ENCODE results near the gene THAP10. TPM values are rescaled to one million over a fixed set of nuclear protein-coding genes. Genes with fewer than 3 reads are reported as not detected.
A peak's percentile ranks its signal among the peaks of the same experiment; 100 is the strongest.
"Not testable (repeated sequence)": the region's sequence is repeated elsewhere in the genome, so short reads cannot be mapped to it uniquely, and the experiment has no call there.

The THAP10 gene
- polyA plus RNA-seq, 1 of the 3 experiments (the other 2 are of a cell fraction) = 3.2 TPM

DNA sequence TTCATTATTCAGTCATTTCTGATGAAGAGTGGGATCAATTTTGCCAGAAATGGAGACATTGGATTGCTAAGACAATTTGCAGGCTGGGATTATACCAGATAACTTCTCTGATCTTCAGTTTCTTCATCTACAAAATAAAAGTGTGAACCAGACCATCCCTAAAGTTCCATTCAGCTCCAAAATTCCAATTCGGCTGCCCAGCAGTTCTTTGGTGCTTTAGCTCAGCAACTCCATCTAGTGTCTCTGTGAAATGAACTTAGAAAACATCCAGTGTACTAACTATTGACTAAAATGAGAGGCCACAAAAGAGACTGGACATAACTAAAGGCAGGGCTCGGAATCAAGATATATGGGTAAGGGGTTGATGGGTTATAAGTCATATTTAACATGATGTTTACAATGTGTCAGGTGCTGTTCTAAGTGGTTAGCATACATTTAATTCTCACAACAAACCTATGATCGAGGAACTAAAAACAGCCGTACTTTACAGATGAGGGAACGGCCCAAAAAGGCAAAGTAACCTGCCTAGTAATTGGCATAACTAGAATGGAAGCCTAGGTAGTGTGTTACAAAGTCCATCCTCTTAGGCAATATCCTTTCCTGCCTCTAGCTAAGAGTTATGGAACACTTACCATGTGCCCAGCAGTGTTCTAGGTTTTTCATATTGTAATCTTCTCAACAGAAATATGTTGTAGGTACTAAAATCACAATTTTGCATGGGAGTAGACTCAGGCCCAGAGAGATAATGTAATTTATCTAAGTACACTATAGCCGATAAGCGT lies 17.0 kb downstream of the THAP10 start:
- Histone ChIP-seq H3K9me2 (no peaks in the 10 kb centered on the region), H3K9ac (no peak overlapping the region), H3K79me2 (ENCODE audit: insufficient read depth) (no peaks in the 10 kb centered on the region), H4K20me1 (ENCODE audit: insufficient read depth) (no peaks in the 10 kb centered on the region), H3F3A (replicated peaks; ENCODE audit: insufficient read depth) (peaks cover 9% of the 10 kb centered on the region), H3K36me3 (replicated peaks in 1 of 2; ENCODE audit: control insufficient read depth in 1 of 2, insufficient read depth in 2 of 2, low read length in 1 of 2) (no peaks in the 10 kb centered on the region), H2AFZ (ENCODE audit: low read depth) (no peak overlapping the region), H3K27ac (ENCODE audit: low read depth in 2 of 2, low read length in 1 of 2) (no peak overlapping the region), H3K4me3 (ENCODE audit: low read depth in 2 of 2, low read length in 1 of 2) (no peak overlapping the region), H3K4me1 (ENCODE audit: control insufficient read depth in 1 of 2, insufficient read depth in 2 of 2, low read depth in 1 of 2, low read length in 1 of 2) (peaks cover 3 to 20% of the 10 kb centered on the region in 2 experiments), H3K9me3 (no peaks in the 10 kb centered on the region), H3K4me2 (no peak overlapping the region), H3K27me3 (ENCODE audit: insufficient read depth) (no peaks in the 10 kb centered on the region)
- peak; percentile 85 for TF ChIP-seq RAD21 (IDR thresholded peaks at IDR 0.05; ENCODE audit: low read length)
- peak; percentile 82 for TF ChIP-seq SMC3 (IDR thresholded peaks at IDR 0.05; ENCODE audit: low read depth, low read length)
- TF ChIP-seq TEAD4 (IDR thresholded peaks at IDR 0.05; ENCODE audit: borderline replicate concordance, insufficient read depth) = no peak
- peak; percentile 79 for TF ChIP-seq CTCF (IDR thresholded peaks at IDR 0.05)
- WGBS (ENCODE audit: low lambda C conversion rate) = 72% methylated on average over 7 of the region's 7 CpGs
- POLR2A ChIA-PET = no interaction called here
- CTCF ChIA-PET = interaction anchor here (0.6 to 4.4 kb wide), 28 partner anchors 9 to 1199 kb away, joined by 3 to 79 read pairs (median 5); partner anchors contain the start of genes LARP6 and LRRC49
- peak; percentile 45 for DNase-seq

DNA sequence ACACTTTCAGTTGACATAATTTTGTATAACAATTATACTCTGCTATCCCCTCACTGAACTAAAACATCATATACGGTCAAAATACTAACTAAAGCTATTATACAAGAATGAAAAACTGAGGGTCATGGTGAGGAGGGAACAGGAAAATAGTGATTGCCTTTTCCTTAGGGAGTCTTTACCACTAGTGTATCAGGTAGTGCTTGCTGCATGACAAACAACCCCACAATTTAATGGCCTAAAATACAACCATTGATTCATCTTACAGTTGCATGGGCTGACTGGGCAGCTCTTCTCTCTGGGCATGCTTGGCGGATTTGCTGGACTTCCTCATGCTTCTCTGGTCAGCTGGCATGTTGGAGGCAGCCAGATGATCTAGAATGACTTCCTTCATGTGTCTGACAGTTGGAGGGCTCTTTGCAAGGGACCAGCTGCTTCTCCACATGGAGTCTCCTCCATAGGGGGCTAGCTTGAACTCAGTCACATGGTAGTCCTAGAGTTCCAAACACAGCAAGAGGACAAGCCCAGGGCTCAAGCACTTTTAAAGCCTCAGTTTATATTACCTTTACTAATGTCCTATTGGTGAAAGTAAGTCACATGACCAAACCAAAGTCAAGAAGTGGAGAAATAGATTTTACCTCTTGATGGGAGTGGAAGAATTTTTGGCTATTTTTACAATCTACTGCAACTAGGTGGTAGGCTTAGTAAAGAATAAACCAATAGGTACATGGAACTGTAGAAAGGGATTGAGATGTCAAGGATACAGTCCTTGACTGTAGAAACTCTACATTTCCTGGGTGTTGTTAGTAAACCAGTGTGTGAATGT lies 18.8 kb downstream of the THAP10 start:
- WGBS (ENCODE audit: low lambda C conversion rate) = 92% methylated on average over 2 of the region's 2 CpGs
- H3K27me3 ChIP-seq (ENCODE audit: insufficient read depth) = no peaks in the 10 kb centered on the region
- H3K4me1 ChIP-seq (ENCODE audit: control insufficient read depth in 1 of 2, insufficient read depth in 2 of 2, low read depth in 1 of 2, low read length in 1 of 2) = peaks cover 16 to 25% of the 10 kb centered on the region in 2 experiments
- ChIA-PET CTCF (interaction anchor here (0.9 to 4.4 kb wide), 10 partner anchors 10 to 206 kb away, joined by 3 to 79 read pairs (median 14); partner anchors contain the start of gene LRRC49), POLR2A (no interaction called here)
- H3K4me2 ChIP-seq = no peak overlapping the region
- H3F3A ChIP-seq (replicated peaks; ENCODE audit: insufficient read depth) = peaks cover 24% of the 10 kb centered on the region
- no peaks in the 10 kb centered on the region for H4K20me1 ChIP-seq (ENCODE audit: insufficient read depth)
- DNase-seq = no peak
- H3K79me2 ChIP-seq (ENCODE audit: insufficient read depth) = no peaks in the 10 kb centered on the region
- H3K9me2 ChIP-seq = no peaks in the 10 kb centered on the region
- TF ChIP-seq NRF1 (IDR thresholded peaks at IDR 0.05; ENCODE audit: low read depth, low read length) (no peak), FOSL2 (IDR thresholded peaks at IDR 0.05; ENCODE audit: borderline replicate concordance, low read depth) (no peak), MXI1 (IDR thresholded peaks at IDR 0.05; ENCODE audit: low read depth, low read length) (no peak)
- H2AFZ ChIP-seq (ENCODE audit: low read depth) = no peak overlapping the region
- H3K36me3 ChIP-seq (replicated peaks in 1 of 2; ENCODE audit: control insufficient read depth in 1 of 2, insufficient read depth in 2 of 2, low read length in 1 of 2) = no peaks in the 10 kb centered on the region
- H3K9me3 ChIP-seq = no peaks in the 10 kb centered on the region
- no peak overlapping the region for H3K9ac ChIP-seq
- no peak overlapping the region for H3K4me3 ChIP-seq (ENCODE audit: low read depth in 2 of 2, low read length in 1 of 2)
- no peak overlapping the region for H3K27ac ChIP-seq (ENCODE audit: low read depth in 2 of 2, low read length in 1 of 2)

DNA sequence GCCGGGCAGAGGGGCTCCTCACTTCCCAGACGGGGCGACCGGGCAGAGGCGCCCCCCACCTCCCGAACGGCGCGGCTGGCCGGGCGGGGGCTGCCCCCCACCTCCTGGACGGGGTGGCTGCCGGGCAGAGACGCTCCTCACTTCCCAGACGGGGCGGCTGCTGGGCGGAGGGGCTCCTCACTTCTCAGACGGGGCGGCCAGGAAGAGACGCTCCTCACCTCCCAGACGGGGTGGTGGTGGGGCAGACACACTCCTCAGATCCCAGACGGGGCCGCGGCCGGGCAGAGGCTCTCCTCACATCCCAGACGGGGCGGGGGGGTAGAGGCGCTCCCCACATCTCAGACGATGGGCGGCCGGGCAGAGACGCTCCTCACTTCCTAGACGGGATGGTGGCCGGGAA lies 20.7 kb downstream of the THAP10 start:
- H4K20me1 ChIP-seq (ENCODE audit: insufficient read depth); H3K27me3 ChIP-seq (ENCODE audit: insufficient read depth); H3K9me2 ChIP-seq; H3K27ac ChIP-seq (ENCODE audit: low read depth in 2 of 2, low read length in 1 of 2); H3K4me2 ChIP-seq; H3K9ac ChIP-seq; H3K79me2 ChIP-seq (ENCODE audit: insufficient read depth); H3K9me3 ChIP-seq; H3K36me3 ChIP-seq (replicated peaks in 1 of 2; ENCODE audit: control insufficient read depth in 1 of 2, insufficient read depth in 2 of 2, low read length in 1 of 2); CTCF ChIA-PET; H3K4me3 ChIP-seq (ENCODE audit: low read depth in 2 of 2, low read length in 1 of 2); DNase-seq; POLR2A ChIA-PET; H2AFZ ChIP-seq (ENCODE audit: low read depth): not testable (repeated sequence)
- peaks cover 25% of the 10 kb centered on the region for H3F3A ChIP-seq (replicated peaks; ENCODE audit: insufficient read depth)
- H3K4me1 ChIP-seq (ENCODE audit: control insufficient read depth in 1 of 2, insufficient read depth in 2 of 2, low read depth in 1 of 2, low read length in 1 of 2) = peaks cover 31 to 35% of the 10 kb centered on the region in 2 experiments
- WGBS (ENCODE audit: low lambda C conversion rate) = 93% methylated on average over 10 of the region's 34 CpGs
